Fibroblast of mammary gland (primary cell): ENCODE measurements around the gene WFS1.
A peak's percentile ranks its signal among the peaks of the same experiment; 100 is the strongest.

ENCODE experiments used
- DNase-seq: peaks from one replicate; pipeline ENCODE4 v3.0.0-alpha.2; 2010; ENCODE audit warnings: low read depth
- H3K4me3 ChIP-seq: 2 replicates; pipeline ENCODE4 v1.5.1; 2011; ENCODE audit warnings: low read depth, mild to moderate bottlenecking, low read length, moderate library complexity; ENCODE audit not compliant: control insufficient read depth
- CTCF ChIP-seq: conservative IDR thresholded peaks from 2 replicates; pipeline ENCODE4 v1.5.1; 2011; ENCODE audit warnings: low read depth, low read length, inconsistent platforms; ENCODE audit not compliant: control insufficient read depth, insufficient read depth

WFS1 gene

GRCh38 chr4:6278801-6279197 lies 9.1 kb downstream of the WFS1 start:
- peak; percentile 8 for DNase-seq
- no peak overlapping the region for H3K4me3 ChIP-seq
- no peak for TF ChIP-seq CTCF

- DNase-seq: no peak
- no peak for TF ChIP-seq CTCF
- H3K4me3 ChIP-seq: no peak overlapping the region
Observed at GRCh38 chr4:6279582-6280289, 10.1 kb downstream of the WFS1 start.

DNA sequence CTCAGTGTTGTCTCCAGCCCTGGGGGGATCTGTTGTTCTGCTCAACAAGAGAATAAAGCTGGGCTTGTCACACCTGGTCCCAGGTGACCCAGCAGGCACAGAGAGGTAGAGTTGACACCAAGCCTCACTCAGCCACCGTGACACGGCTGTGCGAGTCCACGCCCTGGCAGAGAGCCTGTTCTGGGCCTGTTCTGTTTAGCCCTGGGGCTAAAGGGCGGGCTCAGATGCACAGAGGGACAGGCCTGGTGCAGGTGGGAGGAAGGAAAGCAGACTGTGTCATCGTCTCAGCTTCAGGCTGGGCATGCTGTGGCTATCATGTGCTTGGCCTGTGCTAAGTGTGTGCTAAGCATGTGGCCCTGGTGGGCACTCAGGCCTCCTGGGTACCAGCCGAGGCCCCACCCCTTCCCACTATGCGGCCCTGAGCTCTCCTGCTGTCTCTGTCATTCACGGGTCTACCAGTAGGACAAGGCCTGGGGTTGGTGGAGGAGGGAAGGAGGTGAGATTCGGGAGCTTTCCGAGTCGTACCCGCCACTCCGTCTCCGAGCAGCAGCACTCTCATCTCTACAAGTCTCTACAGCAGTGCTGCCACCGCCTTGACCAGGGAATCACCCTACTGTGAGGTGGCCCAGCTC lies 10.8 kb downstream of the WFS1 start:
- no peak for DNase-seq
- H3K4me3 ChIP-seq: no peak overlapping the region
- no peak for TF ChIP-seq CTCF

GRCh38 chr4:6281436-6282313 lies 12.0 kb downstream of the WFS1 start:
- no peak for DNase-seq
- no peak for TF ChIP-seq CTCF
- no peak overlapping the region for H3K4me3 ChIP-seq

DNA sequence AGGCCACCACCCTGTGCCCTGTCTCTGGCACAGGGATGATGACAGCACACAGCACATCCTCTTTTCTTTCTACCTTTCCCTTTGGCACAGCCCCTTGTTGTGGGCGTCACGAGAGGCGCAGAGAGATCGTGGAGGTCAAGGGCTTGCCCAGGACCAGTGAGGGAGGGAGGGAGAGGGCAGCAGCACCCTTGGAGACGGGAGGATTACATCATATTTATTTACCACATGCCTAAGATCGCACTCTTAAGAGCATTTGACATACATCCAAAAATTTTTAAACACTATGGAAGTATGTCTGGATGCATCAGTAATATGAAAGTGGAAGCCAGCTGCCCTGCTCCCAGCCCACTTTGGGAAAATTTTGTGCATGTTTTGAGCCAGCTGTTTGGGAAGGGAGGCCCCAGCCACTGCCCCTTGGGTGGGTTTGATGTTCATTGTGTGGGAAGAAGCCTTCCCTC lies 12.7 kb downstream of the WFS1 start:
- TF ChIP-seq CTCF: no peak
- peak; percentile 18 for DNase-seq
- H3K4me3 ChIP-seq: no peak overlapping the region

GRCh38 chr4:6283282-6283681 lies 13.6 kb downstream of the WFS1 start:
- no peak overlapping the region for H3K4me3 ChIP-seq
- DNase-seq: no peak
- no peak for TF ChIP-seq CTCF
